ENCODE measurements around the gene CEBPZOS.
"Not testable (repeated sequence)": the region's sequence is repeated elsewhere in the genome, so short reads cannot be mapped to it uniquely, and the experiment has no call there.

Gene CEBPZOS

DNA sequence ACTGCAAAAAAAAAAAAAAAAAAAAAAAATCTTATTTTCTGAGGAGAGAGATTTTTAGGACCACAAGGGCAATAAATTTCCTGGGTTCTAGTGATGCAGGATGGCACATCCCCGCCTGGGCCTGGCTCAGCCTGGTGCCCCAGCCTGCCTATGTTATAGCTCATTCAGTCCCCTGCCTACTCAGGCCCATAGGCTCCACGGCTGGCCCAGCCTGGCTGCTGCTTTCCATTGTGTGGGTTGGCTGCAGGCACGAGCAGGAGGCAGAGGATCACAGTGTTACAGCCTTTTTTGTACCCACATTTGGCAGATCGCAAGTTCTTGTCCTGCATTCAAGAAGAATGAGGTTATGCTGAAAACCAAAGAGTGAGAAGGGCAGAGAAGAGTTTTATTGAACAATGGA lies 5.0 kb upstream of the CEBPZOS start:
- DNase-seq (ENCODE audit: low spot score): no peak

DNA sequence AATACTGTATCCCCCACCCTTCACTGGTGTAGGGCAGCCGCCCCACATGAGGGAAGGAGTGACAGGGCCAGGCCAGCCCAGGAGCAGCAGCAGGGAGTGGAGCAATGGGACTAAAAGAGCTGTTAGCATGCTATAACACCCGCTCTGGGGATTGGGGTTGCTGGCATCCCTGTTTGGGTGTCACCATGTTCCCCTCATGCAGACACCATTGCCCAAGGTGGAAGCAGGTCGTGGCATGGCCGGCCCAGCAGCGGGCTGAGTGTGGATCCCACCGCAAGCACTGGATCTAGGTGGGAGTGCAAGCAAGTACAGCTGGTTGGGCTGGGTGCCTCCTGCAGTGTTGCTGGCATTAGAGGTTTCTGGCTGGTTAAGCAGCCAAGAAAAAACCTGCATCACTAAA lies 4.5 kb upstream of the CEBPZOS start:
- no peak for DNase-seq (ENCODE audit: low spot score)

DNA sequence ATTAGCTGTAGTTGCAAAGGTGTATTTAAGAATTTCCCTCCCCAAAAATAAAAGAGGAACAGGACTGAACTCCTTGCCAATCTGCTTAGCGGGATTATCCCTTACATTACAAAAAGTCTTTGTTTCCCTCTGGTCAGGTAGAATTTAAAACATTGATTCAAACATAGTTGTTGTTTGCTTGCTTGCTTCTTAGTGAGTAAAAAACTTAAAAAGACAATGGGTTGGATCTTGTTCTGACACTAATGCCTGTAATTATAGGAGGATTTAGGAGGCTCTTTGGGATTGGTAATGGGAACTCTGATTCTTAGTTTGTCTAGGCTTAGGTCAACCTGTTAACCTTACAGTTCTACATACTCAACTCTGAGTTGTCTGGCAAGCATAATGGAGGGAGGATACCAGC lies 3.7 kb upstream of the CEBPZOS start:
- DNase-seq (ENCODE audit: low spot score): no peak

DNA sequence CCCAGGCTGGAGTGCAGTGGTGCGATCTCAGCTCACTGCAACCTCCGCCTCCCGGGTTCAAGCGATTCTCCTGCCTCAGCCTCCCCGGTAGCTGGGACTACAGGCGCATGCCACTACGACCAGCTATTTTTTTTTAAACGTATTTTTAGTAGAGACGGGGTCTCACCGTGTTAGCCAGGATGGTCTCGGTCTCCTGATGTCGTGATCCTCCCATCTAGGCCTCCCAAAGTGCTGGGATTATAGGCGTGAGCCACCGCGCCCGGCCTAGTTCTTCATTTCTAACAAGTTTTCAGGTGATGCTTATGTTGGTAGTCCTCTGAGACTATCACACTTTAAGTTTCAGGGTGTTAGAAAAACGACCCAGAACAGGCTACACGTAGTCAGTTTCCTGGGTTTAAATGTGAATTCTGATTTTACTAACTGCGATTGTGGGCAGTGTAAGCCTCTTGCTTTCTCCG lies 405 bp upstream of the CEBPZOS start:
- DNase-seq (ENCODE audit: low spot score): not testable (repeated sequence)

DNA sequence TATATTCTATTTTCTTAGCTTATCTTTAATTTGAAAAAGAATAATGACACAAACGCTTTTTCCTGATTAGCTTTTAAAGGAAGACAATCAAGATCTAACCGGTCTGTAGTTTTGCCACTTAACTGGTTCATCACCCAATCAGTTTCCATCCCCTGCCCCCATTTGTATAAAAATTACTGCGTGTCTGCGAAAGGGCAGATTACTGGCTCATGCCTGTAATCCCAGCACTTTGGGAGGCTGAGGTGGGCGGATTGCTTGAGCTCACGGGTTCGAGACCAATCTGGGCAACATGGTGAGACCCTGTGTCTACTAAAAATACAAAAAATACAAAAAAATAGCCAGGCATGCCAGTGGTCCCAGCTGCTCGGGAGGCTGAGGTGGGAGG lies 2.4 kb downstream of the CEBPZOS start:
- DNase-seq (ENCODE audit: low spot score): no peak

DNA sequence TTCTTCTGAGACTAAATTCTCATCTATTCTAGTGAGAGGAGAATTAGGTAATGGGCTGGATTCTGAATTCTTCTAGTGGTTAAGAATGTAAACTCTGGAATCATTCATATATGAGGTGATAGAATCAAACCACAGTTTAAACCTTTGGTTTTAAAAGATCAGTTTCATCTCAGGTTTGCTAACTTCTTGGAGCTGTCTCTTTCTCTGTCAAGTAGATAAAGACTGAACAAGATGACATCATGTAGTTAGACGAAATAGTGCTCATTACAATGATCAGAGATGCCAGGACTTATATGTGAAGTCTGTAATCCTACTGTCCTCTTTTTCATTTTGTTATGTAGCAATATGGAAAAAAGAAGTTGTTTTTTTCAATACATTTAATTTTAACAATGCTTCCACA lies 4.9 kb downstream of the CEBPZOS start:
- DNase-seq (ENCODE audit: low spot score): no peak

DNA sequence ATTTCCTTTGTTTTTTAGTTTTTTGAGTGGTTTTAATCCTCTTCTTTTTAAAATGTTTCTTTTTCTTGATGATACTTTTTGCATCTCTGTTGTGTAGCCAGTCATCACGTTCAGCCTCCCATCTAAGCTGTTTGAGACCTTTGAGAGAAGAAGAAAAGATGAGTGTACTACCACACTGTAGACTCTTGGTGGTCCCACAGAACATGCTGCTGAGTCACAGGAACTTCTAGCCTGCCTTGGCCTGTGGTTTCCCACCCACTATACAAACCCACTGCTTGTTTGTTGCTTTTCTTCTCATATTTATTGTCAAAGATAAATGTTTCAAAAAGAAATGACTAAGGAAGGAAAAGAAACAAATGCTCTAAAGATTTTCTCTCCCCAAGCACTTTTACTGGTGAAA lies 5.5 kb downstream of the CEBPZOS start:
- DNase-seq (ENCODE audit: low spot score): no peak

DNA sequence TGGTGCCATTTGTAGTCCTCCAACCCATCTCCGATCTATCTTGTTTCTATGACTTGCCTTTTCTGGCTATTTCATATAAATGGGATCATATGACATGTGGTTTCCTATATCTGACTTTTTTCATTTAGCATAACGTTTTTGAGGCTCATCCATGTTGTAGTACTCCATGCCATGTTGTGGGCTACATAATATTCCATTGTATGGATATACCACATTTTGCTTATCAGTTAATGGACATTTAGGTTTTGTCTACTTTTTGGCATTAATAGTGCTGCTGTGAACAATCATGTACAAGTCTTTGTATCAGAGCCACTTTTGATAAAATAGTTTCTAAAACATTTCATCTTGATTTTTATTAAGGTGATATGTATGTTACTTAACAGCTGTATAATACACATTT lies 7.4 kb downstream of the CEBPZOS start:
- DNase-seq (ENCODE audit: low spot score): no peak

DNA sequence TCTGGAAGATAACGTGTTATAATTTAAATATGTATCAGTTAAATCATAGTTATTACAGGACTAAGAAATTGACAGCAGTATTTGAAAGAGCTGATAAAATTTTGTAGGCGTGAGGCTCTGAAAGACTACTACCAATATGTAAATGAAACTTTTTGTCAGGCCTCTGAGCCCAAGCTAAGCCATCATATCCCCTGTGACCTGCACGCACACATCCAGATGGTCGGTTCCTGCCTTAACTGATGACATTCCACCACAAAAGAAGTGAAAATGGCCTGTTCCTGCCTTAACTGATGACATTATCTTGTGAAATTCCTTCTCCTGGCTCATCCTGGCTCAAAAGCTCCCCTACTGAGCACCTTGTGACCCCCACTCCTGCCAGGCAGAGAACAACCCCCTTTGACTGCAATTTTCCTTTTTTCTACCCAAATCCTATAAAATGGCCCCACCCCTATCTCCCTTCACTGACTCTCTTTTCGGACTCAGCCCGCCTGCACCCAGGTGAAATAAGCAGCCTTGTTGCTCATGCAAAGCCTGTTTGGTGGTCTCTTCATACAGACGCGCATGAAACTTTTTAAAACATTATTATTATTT lies 8.9 kb downstream of the CEBPZOS start:
- not testable (repeated sequence) for DNase-seq (ENCODE audit: low spot score)

DNA sequence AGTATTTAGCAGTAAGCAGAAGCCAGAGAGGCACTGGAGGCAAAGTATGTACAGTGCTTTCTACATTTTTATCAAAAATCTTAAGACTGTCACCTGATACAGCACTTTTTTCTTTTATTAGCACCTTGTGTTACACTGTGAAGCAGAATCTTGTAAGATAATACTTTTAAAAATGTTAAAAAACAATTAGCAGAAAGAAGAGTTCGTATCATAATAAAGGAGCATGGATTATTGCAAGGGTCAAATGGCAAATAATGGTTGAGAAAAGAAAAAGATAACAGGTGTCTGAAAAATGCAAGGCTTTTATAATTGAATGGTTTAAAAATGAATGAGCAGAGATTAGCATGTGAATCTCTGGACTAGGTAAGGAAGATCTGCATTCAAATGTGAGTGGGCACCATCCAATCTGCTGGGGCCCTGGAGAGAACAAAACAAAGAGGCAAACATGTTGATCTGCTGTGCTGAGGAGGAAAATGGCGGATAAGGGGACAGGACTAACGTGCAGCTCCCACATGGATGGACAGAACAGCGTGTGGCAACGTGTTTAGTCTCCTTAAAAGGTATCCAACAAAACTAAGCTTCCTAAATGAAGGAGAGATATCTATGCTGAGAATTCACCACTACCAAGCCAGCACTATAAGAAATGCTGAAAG lies 9.5 kb downstream of the CEBPZOS start:
- no peak for DNase-seq (ENCODE audit: low spot score)

DNA sequence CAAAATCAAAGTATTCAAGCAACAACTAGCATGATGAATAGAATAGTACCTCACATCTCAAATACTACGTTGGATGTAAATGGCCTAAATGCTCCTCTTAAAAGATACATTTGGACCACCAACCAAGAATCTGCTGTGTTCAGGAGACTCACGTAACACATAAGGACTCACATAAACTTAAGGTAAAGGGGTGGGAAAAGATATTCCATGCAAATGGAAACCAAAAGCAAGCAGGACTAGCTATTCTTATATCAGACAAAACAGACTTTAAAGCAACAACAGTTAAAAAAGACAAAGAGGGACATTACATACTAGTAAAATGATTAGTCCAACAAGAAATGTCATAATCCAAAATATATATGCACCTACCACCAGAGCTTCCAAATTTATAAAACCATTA lies 10.5 kb downstream of the CEBPZOS start:
- DNase-seq (ENCODE audit: low spot score): not testable (repeated sequence)

DNA sequence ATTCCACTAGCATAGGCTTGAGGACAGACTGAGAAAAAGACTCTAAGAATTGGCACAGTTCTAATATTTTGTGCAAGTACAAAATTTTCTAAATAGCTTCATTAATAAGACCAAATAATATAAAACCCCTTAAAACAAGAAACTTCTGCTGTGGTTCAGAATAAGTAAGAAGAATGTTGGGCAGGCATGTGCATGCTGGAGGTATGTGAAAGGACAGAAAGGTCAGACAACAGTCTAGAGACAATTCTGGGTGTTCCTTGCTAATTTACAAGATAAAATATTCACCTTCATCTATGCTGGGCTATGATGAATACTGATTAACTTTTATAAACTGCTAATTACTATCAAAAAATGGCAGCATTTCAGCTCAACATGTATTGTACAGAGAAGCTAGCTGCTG lies 14.9 kb downstream of the CEBPZOS start:
- DNase-seq (ENCODE audit: low spot score): no peak

DNA sequence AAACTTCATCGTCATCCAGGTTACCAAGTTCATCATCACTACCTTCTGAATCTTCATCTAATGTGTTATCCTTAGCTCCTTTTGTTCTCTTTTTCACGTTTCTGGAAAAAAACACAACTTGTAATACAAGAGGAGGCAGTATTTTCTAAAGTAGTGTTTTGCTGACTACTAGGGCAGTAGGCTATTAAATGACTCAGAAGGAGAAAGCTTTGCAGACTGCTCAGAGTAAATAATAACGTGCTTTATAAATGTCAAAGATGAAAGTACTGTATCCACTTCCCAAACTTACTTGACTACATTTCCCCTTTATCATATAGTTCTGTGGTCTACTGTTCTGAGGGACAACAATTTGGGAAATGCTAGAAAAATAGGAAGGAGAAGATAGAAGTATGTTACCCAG lies 15.6 kb downstream of the CEBPZOS start:
- no peak for DNase-seq (ENCODE audit: low spot score)

DNA sequence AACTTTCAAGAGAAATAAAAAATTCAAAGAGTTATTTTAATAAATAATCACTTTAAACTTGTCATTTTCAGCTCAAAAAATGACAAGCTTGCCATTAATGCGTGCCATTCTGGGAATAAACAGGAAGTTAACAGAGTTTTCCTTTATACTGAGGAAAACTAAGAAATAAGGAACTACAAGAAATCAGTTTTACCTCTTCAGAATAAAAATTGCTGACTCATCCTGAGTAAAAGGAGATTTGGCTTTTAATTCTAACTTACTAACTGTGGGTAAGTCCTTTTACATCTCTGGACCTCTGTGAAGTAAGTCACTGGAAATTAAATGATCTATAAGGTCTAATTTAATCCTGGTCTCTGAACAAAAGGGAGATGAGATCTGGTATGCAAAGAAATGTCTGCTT lies 19.0 kb downstream of the CEBPZOS start:
- DNase-seq (ENCODE audit: low spot score): peak; percentile 14

DNA sequence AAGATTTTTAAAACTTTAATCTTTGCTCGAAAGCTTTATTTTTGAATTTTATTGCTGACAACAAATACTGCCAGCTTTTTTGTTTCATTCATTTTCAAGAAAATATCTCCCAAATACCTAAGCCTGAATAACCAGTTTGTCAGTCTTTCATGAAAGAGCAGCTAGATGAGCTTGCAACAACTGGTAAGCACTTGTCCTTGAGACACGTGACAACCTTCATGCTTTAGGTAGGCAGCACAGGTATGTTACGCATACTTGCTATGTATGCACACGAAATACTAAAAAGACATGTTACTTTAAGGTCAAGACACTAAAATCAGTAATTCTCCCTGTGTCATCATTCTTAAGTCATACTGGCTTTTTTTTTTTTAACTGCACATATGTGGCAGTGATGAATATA lies 22.8 kb downstream of the CEBPZOS start:
- no peak for DNase-seq (ENCODE audit: low spot score)

DNA sequence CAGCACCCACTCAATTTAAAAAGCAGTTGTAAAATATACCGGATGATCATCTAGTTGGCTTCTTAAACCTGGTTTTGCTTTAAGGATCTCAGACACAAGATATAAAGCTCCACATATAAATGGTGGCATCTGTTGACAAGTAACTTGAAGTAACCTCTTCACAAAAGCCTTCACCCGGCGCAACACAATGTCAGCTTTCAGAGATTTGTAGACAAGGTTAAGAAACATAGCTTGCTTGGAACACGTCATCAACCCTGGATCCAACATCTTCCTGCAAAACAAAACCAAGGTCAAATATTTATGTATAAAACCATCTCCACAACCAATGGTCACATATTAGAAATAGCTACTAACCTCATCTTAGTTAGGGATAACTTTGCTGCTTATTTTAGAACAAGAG lies 26.8 kb downstream of the CEBPZOS start:
- DNase-seq (ENCODE audit: low spot score): no peak

DNA sequence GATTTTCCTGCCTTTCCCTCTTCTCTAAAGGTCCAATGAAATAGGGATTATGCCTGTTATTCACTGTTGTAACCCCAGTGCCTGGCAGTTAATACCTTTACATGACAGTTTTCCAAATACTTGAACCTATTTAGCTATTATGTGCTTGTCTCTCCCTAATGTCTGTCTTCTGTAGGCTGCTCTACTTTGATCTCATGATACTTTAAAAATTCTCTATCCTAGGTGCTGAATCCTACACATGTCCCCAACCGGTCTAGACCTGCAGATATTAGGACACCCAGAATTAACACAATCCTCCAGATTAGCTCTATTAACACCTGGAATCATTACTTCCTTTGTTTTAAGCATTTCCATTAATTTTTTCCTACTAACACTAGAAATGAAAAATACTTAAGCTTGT lies 27.8 kb downstream of the CEBPZOS start:
- no peak for DNase-seq (ENCODE audit: low spot score)

DNA sequence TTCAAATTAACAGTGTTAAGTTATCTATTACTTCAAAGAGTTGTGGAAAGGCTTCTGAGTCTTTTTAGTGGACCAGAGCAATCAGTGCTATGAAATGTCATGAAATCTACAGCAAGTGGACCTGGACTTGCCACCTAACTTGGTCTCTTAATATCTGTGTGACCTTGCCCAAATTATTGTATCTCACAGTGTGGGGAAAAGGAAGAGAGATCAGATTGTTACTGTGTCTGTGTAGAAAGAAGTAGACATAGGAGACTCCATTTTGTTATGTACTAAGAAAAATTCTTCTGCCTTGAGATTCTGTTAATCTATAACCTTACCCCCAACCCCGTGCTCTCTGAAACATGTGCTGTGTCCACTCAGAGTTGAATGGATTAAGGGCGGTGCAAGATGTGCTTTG lies 28.8 kb downstream of the CEBPZOS start:
- not testable (repeated sequence) for DNase-seq (ENCODE audit: low spot score)

DNA sequence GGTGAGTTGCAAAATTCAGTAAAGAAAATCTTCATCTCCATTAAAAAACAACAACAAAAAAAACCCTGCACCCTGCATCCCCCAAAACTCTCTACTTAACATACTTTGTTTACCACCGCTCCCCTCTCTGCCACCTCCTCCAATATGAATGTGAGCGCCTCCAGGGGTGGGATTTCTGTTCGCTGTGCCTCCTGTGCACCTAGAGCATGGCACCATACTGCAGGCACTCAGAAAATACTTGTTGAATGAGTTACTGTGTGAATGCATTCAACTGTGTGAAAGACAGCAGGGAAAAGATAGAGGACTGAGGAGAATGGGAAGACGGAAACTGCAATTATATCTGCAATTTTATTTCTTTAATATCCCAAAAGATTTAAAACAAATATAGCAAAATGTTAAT lies 30.6 kb downstream of the CEBPZOS start:
- no peak for DNase-seq (ENCODE audit: low spot score)

DNA sequence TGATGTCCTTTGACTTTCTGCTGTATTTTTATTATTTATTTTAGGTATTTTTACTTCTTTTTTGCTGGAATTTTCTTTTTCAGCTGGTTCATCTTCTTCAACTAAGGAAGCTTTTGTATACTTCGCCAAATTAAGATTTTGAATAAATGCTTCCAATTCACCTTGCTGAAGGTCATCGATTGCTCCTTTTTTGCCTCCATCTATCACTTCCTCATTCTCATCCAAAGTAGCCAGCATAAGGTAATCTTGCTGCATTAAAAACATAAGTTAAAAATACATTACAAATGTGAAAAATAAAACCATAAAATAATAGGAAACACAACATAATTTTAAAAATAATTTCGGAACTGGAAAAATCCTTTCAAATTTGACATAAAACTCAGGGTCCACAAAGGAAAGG lies 32.5 kb downstream of the CEBPZOS start:
- DNase-seq (ENCODE audit: low spot score): no peak

DNA sequence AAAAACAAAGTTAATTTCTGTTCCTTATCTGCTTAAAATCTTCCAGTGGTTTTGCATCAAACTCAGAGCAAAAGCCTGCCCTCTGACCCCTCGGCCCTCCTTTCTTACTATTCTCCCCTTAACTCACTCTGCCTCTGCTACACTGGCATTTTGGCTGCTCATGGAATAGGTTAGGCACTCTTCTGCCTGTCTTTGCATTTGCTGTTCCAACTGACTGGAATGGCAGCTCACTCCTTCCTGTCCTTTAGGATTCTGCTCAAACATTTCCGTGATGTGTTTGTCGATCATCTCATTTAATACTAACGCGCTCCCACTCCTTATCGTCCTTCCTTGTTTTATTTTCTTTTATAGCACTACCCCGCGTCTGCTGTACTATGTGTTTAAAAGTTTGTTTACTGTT lies 34.3 kb downstream of the CEBPZOS start:
- DNase-seq (ENCODE audit: low spot score): peak; percentile 3

DNA sequence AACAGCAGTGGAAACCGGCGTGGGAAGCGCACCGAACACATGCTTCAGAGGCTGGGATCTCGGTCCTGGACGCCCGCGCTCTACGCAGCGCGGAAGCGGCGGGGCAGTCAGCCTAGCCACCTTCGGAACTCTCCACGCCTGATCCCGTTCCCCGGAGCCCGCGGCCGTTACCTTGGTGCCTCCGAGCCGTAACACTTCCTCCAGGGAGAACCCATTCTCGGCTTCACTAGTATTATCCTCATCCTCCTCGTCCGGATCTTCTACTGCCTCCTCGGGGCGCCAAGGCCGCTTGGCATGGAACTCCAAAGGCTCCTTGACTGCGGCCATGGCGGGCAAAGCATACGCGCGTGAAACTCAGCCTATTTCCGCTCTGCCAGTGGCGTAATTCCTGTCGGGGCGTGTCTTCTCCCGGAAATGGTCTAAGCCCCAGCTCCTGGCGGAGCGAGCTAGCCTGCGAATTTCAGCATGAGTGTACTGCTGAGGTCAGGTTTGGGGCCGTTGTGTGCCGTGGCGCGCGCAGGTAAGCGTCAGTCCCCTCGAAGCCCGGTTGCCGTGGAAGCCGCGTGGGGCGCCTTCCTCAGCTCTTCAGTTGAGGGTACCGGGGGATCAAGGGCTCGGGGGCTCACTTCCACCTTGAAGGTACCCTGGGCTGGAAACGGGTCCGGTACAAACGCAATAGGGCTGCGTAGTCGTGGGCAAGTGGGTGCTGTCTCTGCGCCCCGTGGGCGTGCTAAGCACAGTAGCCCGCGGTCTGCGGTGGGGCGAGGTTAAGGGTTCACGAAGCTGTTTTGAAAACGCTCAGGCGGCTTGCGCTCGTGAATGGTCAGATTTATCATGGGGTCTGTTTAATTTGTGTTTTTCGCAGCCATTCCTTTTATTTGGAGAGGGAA lies 35.2 kb downstream of the CEBPZOS start, which contains the start of the genes CEBPZ and NDUFAF7:
Gene CEBPZ (minus strand): TSS at position 356 of the 890 bp plus-strand sequence. CDS start 29 bp downstream, at position 327.
Gene NDUFAF7 (plus strand): TSS at position 418 of the 890 bp plus-strand sequence. CDS start 48 bp downstream, at position 466.
- DNase-seq (ENCODE audit: low spot score): peak; percentile 94

Measured in pons (tissue), 1 donor.